ENCODE results near the gene SRSF9.

SRSF9 gene

GRCh38 chr12:120495186-120495730 is 25.7 kb upstream of the SRSF9 start:
- H3K4me3 ChIP-seq (ENCODE audit: low read length): peak overlapping the region; percentile 61
- no peak overlapping the region for H2BK120ac ChIP-seq (ENCODE audit: low read depth, low read length)
- peak overlapping the region; percentile 60 for H3K27ac ChIP-seq (ENCODE audit: low read depth, low read length)
- no peak overlapping the region for H4K5ac ChIP-seq (ENCODE audit: low read length)
- no peaks in the 10 kb centered on the region for H3K27me3 ChIP-seq (ENCODE audit: insufficient read depth, low read length, poor library complexity)
- no peak overlapping the region for H4K8ac ChIP-seq (ENCODE audit: low read depth, low read length)
- peak; percentile 25 for DNase-seq
- peak overlapping the region; percentile 86 for H3K56ac ChIP-seq (ENCODE audit: low read length)
- H2BK5ac ChIP-seq (ENCODE audit: low read length): no peak overlapping the region
- H3K4me1 ChIP-seq (ENCODE audit: control insufficient read depth, low read depth, low read length): peaks cover 2% of the 10 kb centered on the region
- no peak overlapping the region for H2AK5ac ChIP-seq (ENCODE audit: low read length)
- H3K36me3 ChIP-seq (ENCODE audit: control insufficient read depth, insufficient read depth, low read length): peaks cover 4% of the 10 kb centered on the region
- peak overlapping the region; percentile 78 for H3K4ac ChIP-seq (ENCODE audit: low read depth, low read length)
- peak overlapping the region; percentile 81 for H3K9ac ChIP-seq (ENCODE audit: low read length)
- peaks cover 6% of the 10 kb centered on the region for H3K79me1 ChIP-seq (ENCODE audit: low read length)
- no peak overlapping the region for H2BK15ac ChIP-seq (replicated peaks; ENCODE audit: low read depth)
- H3K4me2 ChIP-seq (ENCODE audit: low read length): peak overlapping the region; percentile 78
- H3K79me2 ChIP-seq (ENCODE audit: control insufficient read depth, insufficient read depth, low read length): peaks cover 20% of the 10 kb centered on the region
- H3K23ac ChIP-seq (ENCODE audit: low read length): peak overlapping the region; percentile 24
- H3K18ac ChIP-seq (ENCODE audit: low read length): peak overlapping the region; percentile 68
- no CpG with 5 or more reads among the region's 17 CpGs for WGBS (ENCODE audit: extremely low coverage, insufficient coverage, low lambda C conversion rate)

- H3K9ac ChIP-seq (ENCODE audit: low read length): no peak overlapping the region
- no peaks in the 10 kb centered on the region for H3K4me1 ChIP-seq (ENCODE audit: control insufficient read depth, low read depth, low read length)
- no peaks in the 10 kb centered on the region for H3K79me2 ChIP-seq (ENCODE audit: control insufficient read depth, insufficient read depth, low read length)
- DNase-seq: no peak
- H3K56ac ChIP-seq (ENCODE audit: low read length): no peak overlapping the region
- no peak overlapping the region for H4K8ac ChIP-seq (ENCODE audit: low read depth, low read length)
- H3K27ac ChIP-seq (ENCODE audit: low read depth, low read length): no peak overlapping the region
- no peak overlapping the region for H4K5ac ChIP-seq (ENCODE audit: low read length)
- no peak overlapping the region for H2BK5ac ChIP-seq (ENCODE audit: low read length)
- H2AK5ac ChIP-seq (ENCODE audit: low read length): no peak overlapping the region
- H3K18ac ChIP-seq (ENCODE audit: low read length): no peak overlapping the region
- H3K23ac ChIP-seq (ENCODE audit: low read length): no peak overlapping the region
- H3K4me3 ChIP-seq (ENCODE audit: low read length): no peak overlapping the region
- no CpG with 5 or more reads among the region's 2 CpGs for WGBS (ENCODE audit: extremely low coverage, insufficient coverage, low lambda C conversion rate)
- H2BK15ac ChIP-seq (replicated peaks; ENCODE audit: low read depth): no peak overlapping the region
- H3K27me3 ChIP-seq (ENCODE audit: insufficient read depth, low read length, poor library complexity): no peaks in the 10 kb centered on the region
- no peaks in the 10 kb centered on the region for H3K36me3 ChIP-seq (ENCODE audit: control insufficient read depth, insufficient read depth, low read length)
- H2BK120ac ChIP-seq (ENCODE audit: low read depth, low read length): no peak overlapping the region
- no peaks in the 10 kb centered on the region for H3K79me1 ChIP-seq (ENCODE audit: low read length)
- no peak overlapping the region for H3K4me2 ChIP-seq (ENCODE audit: low read length)
- no peak overlapping the region for H3K4ac ChIP-seq (ENCODE audit: low read depth, low read length)
These were observed 21.4 kb upstream of the SRSF9 start for GRCh38 chr12:120490833-120491512.

- peak; percentile 22 for DNase-seq
- Histone ChIP-seq H3K4me2 (ENCODE audit: low read length) (no peak overlapping the region), H3K79me2 (ENCODE audit: control insufficient read depth, insufficient read depth, low read length) (no peaks in the 10 kb centered on the region), H3K4me1 (ENCODE audit: control insufficient read depth, low read depth, low read length) (no peaks in the 10 kb centered on the region), H3K18ac (ENCODE audit: low read length) (no peak overlapping the region), H2BK120ac (ENCODE audit: low read depth, low read length) (no peak overlapping the region), H4K8ac (ENCODE audit: low read depth, low read length) (no peak overlapping the region), H3K36me3 (ENCODE audit: control insufficient read depth, insufficient read depth, low read length) (no peaks in the 10 kb centered on the region), H3K56ac (ENCODE audit: low read length) (no peak overlapping the region), H3K79me1 (ENCODE audit: low read length) (no peaks in the 10 kb centered on the region), H3K4me3 (ENCODE audit: low read length) (no peak overlapping the region), H4K5ac (ENCODE audit: low read length) (no peak overlapping the region), H3K9ac (ENCODE audit: low read length) (no peak overlapping the region), H3K27ac (ENCODE audit: low read depth, low read length) (no peak overlapping the region), H2BK5ac (ENCODE audit: low read length) (no peak overlapping the region), H3K27me3 (ENCODE audit: insufficient read depth, low read length, poor library complexity) (no peaks in the 10 kb centered on the region), H2AK5ac (ENCODE audit: low read length) (no peak overlapping the region), H3K4ac (ENCODE audit: low read depth, low read length) (no peak overlapping the region), H3K23ac (ENCODE audit: low read length) (no peak overlapping the region), H2BK15ac (replicated peaks; ENCODE audit: low read depth) (no peak overlapping the region)
- WGBS (ENCODE audit: extremely low coverage, insufficient coverage, low lambda C conversion rate): no CpG with 5 or more reads among the region's 5 CpGs
These were observed 20.8 kb upstream of the SRSF9 start for GRCh38 chr12:120490325-120490724.

- H3K4me3 ChIP-seq (ENCODE audit: low read length): no peak overlapping the region
- no peak overlapping the region for H3K4me2 ChIP-seq (ENCODE audit: low read length)
- no peaks in the 10 kb centered on the region for H3K36me3 ChIP-seq (ENCODE audit: control insufficient read depth, insufficient read depth, low read length)
- no peak overlapping the region for H3K23ac ChIP-seq (ENCODE audit: low read length)
- H3K4ac ChIP-seq (ENCODE audit: low read depth, low read length): no peak overlapping the region
- H3K56ac ChIP-seq (ENCODE audit: low read length): no peak overlapping the region
- H2BK15ac ChIP-seq (replicated peaks; ENCODE audit: low read depth): no peak overlapping the region
- H2BK5ac ChIP-seq (ENCODE audit: low read length): no peak overlapping the region
- no peak overlapping the region for H4K5ac ChIP-seq (ENCODE audit: low read length)
- H3K18ac ChIP-seq (ENCODE audit: low read length): no peak overlapping the region
- no peak for DNase-seq
- WGBS (ENCODE audit: extremely low coverage, insufficient coverage, low lambda C conversion rate): no CpG with 5 or more reads among the region's 4 CpGs
- H2BK120ac ChIP-seq (ENCODE audit: low read depth, low read length): no peak overlapping the region
- no peaks in the 10 kb centered on the region for H3K4me1 ChIP-seq (ENCODE audit: control insufficient read depth, low read depth, low read length)
- H2AK5ac ChIP-seq (ENCODE audit: low read length): no peak overlapping the region
- H3K27me3 ChIP-seq (ENCODE audit: insufficient read depth, low read length, poor library complexity): no peaks in the 10 kb centered on the region
- H4K8ac ChIP-seq (ENCODE audit: low read depth, low read length): no peak overlapping the region
- H3K79me1 ChIP-seq (ENCODE audit: low read length): no peaks in the 10 kb centered on the region
- H3K79me2 ChIP-seq (ENCODE audit: control insufficient read depth, insufficient read depth, low read length): no peaks in the 10 kb centered on the region
- no peak overlapping the region for H3K9ac ChIP-seq (ENCODE audit: low read length)
- no peak overlapping the region for H3K27ac ChIP-seq (ENCODE audit: low read depth, low read length)
These were observed 19.5 kb upstream of the SRSF9 start for GRCh38 chr12:120489018-120489417.

GRCh38 chr12:120488057-120488640 is 18.6 kb upstream of the SRSF9 start:
- no peak overlapping the region for H3K4me3 ChIP-seq (ENCODE audit: low read length)
- H3K4me2 ChIP-seq (ENCODE audit: low read length): no peak overlapping the region
- no peak overlapping the region for H4K8ac ChIP-seq (ENCODE audit: low read depth, low read length)
- no peaks in the 10 kb centered on the region for H3K79me1 ChIP-seq (ENCODE audit: low read length)
- H3K18ac ChIP-seq (ENCODE audit: low read length): no peak overlapping the region
- no peak overlapping the region for H3K4ac ChIP-seq (ENCODE audit: low read depth, low read length)
- H3K27ac ChIP-seq (ENCODE audit: low read depth, low read length): no peak overlapping the region
- DNase-seq: no peak
- no peak overlapping the region for H2BK15ac ChIP-seq (replicated peaks; ENCODE audit: low read depth)
- no peak overlapping the region for H3K9ac ChIP-seq (ENCODE audit: low read length)
- no peak overlapping the region for H3K56ac ChIP-seq (ENCODE audit: low read length)
- H3K79me2 ChIP-seq (ENCODE audit: control insufficient read depth, insufficient read depth, low read length): no peaks in the 10 kb centered on the region
- no peak overlapping the region for H2AK5ac ChIP-seq (ENCODE audit: low read length)
- H3K36me3 ChIP-seq (ENCODE audit: control insufficient read depth, insufficient read depth, low read length): no peaks in the 10 kb centered on the region
- no peaks in the 10 kb centered on the region for H3K27me3 ChIP-seq (ENCODE audit: insufficient read depth, low read length, poor library complexity)
- H2BK5ac ChIP-seq (ENCODE audit: low read length): no peak overlapping the region
- WGBS (ENCODE audit: extremely low coverage, insufficient coverage, low lambda C conversion rate): no CpG with 5 or more reads among the region's 5 CpGs
- no peak overlapping the region for H4K5ac ChIP-seq (ENCODE audit: low read length)
- no peak overlapping the region for H3K23ac ChIP-seq (ENCODE audit: low read length)
- H3K4me1 ChIP-seq (ENCODE audit: control insufficient read depth, low read depth, low read length): no peaks in the 10 kb centered on the region
- H2BK120ac ChIP-seq (ENCODE audit: low read depth, low read length): no peak overlapping the region

Data from mesendoderm (in vitro differentiated cells).